GM12878 (cell line): Measurements from ENCODE around the gene SSUH2. TPM values are rescaled to one million over a fixed set of nuclear protein-coding genes. Genes with fewer than 3 reads are reported as not detected.

Experiments
- ATAC-seq: fragments of 200-7000 bp; cut with Tn5 transposase; 3 replicates; pipeline ENCODE4 v1.9.1; 2020; ENCODE audit warnings: mild to moderate bottlenecking, moderate library complexity
- BruUV-seq: library from RNA; stranded (reverse); fragments of 400-500 nt; replicated peaks from 2 replicates; lab custom pipeline; 2021; lab: Mats Ljungman, UMichigan
- CTCF ChIA-PET: fragments of 300-600 bp; sonication (Branson Sonifier 250); formaldehyde crosslinking; extraction: SDS; loops from one replicate; lab custom pipeline; 2021; ENCODE audit warnings: inconsistent platforms; lab: Yijun Ruan, JAX
- POLR2A ChIA-PET: fragments of 350-600 bp; formaldehyde crosslinking; extraction: SDS; loops from one replicate; lab custom pipeline; 2021; ENCODE audit warnings: inconsistent platforms; lab: Charles Lee
- RAD21 ChIA-PET: fragments of 300-600 bp; sonication (Branson Sonifier 250); formaldehyde crosslinking; loops from one replicate; lab custom pipeline; 2023; ENCODE audit warnings: antibody characterized with exemption; ENCODE audit not compliant: unreplicated experiment; lab: Charles Lee
- SMC1A ChIA-PET: fragments of 300-600 bp; sonication (Branson Sonifier 250); formaldehyde crosslinking; loops from one replicate; lab custom pipeline; 2023; ENCODE audit not compliant: unreplicated experiment, uncharacterized antibody; lab: Charles Lee
- DNase-seq: peaks from one replicate; pipeline ENCODE4 v3.0.0-alpha.2; 2011; ENCODE audit warnings: low read depth, low spot score
- FAIRE-seq: peaks from 3 replicates; lab custom pipeline; 2011; peaks lifted over from hg19 to GRCh38; lab: Jason Lieb, UNC
- H2AFZ ChIP-seq: 2 replicates; pipeline ENCODE4 v1.6.0; 2011; ENCODE audit warnings: low read depth, low read length, control low read depth; ENCODE audit not compliant: control insufficient read depth
- H3K27ac ChIP-seq: 2 replicates; pipeline ENCODE4 v1.5.1; 2011; ENCODE audit warnings: control low read depth; ENCODE audit not compliant: control insufficient read depth, insufficient read depth
- H3K27me3 ChIP-seq, 2 experiments: replicated peaks in 1 of 2; 2 replicates each; pipeline versions ENCODE4 v1.6.0 to v1.6.1; 2011; ENCODE audit warnings: low read length in 1 of 2; ENCODE audit not compliant: control insufficient read depth in 2 of 2, insufficient read depth in 2 of 2
- H3K36me3 ChIP-seq, 2 experiments: 2 replicates each; pipeline ENCODE4 v1.5.1; 2011; ENCODE audit warnings: low read length in 1 of 2; ENCODE audit not compliant: control insufficient read depth in 2 of 2, insufficient read depth in 2 of 2
- H3K4me1 ChIP-seq: 2 replicates; pipeline ENCODE4 v1.6.1; 2011; ENCODE audit warnings: mild to moderate bottlenecking, low read length, moderate library complexity, mixed read lengths; ENCODE audit not compliant: control insufficient read depth, insufficient read depth
- H3K4me2 ChIP-seq: 2 replicates; pipeline ENCODE4 v1.6.0; 2011; ENCODE audit warnings: control low read depth; ENCODE audit not compliant: control insufficient read depth, insufficient read depth
- H3K4me3 ChIP-seq: fragments of 200-600 bp; sonication (generic); 2 replicates; pipeline ENCODE4 v1.5.1; 2016
- H3K79me2 ChIP-seq: 2 replicates; pipeline ENCODE4 v1.6.0; 2011; ENCODE audit warnings: low read length; ENCODE audit not compliant: control insufficient read depth, insufficient read depth
- H3K9ac ChIP-seq: 2 replicates; pipeline ENCODE4 v1.8.0; 2011; ENCODE audit warnings: low read length, control low read depth, mixed read lengths; ENCODE audit not compliant: control insufficient read depth, insufficient read depth
- H3K9me3 ChIP-seq: replicated peaks from 3 replicates; pipeline ENCODE4 v1.5.1; 2011; ENCODE audit warnings: mild to moderate bottlenecking, low read length; ENCODE audit not compliant: control insufficient read depth, insufficient read depth
- H4K20me1 ChIP-seq: 2 replicates; pipeline ENCODE4 v1.6.0; 2011; ENCODE audit not compliant: control insufficient read depth, insufficient read depth
- CHD1 ChIP-seq: IDR thresholded peaks from 2 replicates; pipeline ENCODE4 v1.6.1; 2012; ENCODE audit warnings: low read depth, low read length, improper control_type of control experiment
- FOS ChIP-seq: IDR thresholded peaks from 3 replicates; pipeline ENCODE4 v1.6.1; 2011; ENCODE audit warnings: borderline replicate concordance; ENCODE audit not compliant: insufficient read length; ENCODE audit errors: extremely low read depth
- IRF4 ChIP-seq: IDR thresholded peaks from 2 replicates; pipeline ENCODE4 v1.6.1; 2011; ENCODE audit warnings: low read depth, low read length
- MXI1 ChIP-seq: fragments of 150-350 bp; IDR thresholded peaks from 2 replicates; pipeline ENCODE4 v1.6.1; 2011; ENCODE audit warnings: low read depth, mild to moderate bottlenecking, inconsistent platforms, low read length, improper control_type of control experiment
- MYB ChIP-seq: fragments of 150-350 bp; IDR thresholded peaks from 2 replicates; pipeline ENCODE4 v1.6.1; 2014; ENCODE audit warnings: mild to moderate bottlenecking, low read depth, low read length, borderline replicate concordance
- RBBP5 ChIP-seq: fragments of 200-600 bp; sonication (generic); conservative IDR thresholded peaks from 2 replicates; pipeline ENCODE4 v1.6.1; 2016
- SIX5 ChIP-seq: IDR thresholded peaks from 2 replicates; pipeline ENCODE4 v1.6.1; 2011; ENCODE audit warnings: mild to moderate bottlenecking, low read depth, low read length, moderate library complexity; ENCODE audit not compliant: severe bottlenecking
- SMAD5 ChIP-seq: IDR thresholded peaks from 2 replicates; pipeline ENCODE4 v1.6.1; 2016; ENCODE audit warnings: antibody characterized with exemption, low read depth
- SPI1 ChIP-seq: IDR thresholded peaks from 2 replicates; pipeline ENCODE4 v1.6.1; 2011; ENCODE audit warnings: low read depth, mild to moderate bottlenecking, low read length, moderate library complexity, borderline replicate concordance; ENCODE audit not compliant: insufficient read depth
- STAT3 ChIP-seq: IDR thresholded peaks from 2 replicates; pipeline ENCODE4 v1.6.1; 2011; ENCODE audit warnings: low read depth, low read length, improper control_type of control experiment
- SUPT20H ChIP-seq: IDR thresholded peaks from 2 replicates; pipeline ENCODE4 v1.6.1; 2011; ENCODE audit warnings: low read depth, mild to moderate bottlenecking, low read length, moderate library complexity, borderline replicate concordance; ENCODE audit not compliant: control insufficient read depth
- TCF7 ChIP-seq: IDR thresholded peaks from 2 replicates; pipeline ENCODE4 v1.6.1; 2014; ENCODE audit warnings: antibody characterized with exemption, borderline replicate concordance
- ZNF217 ChIP-seq: fragments of 450-650 bp; IDR thresholded peaks from 2 replicates; pipeline ENCODE4 v1.6.1; 2017; ENCODE audit warnings: antibody characterized with exemption, mild to moderate bottlenecking
- ZZZ3 ChIP-seq: IDR thresholded peaks from 2 replicates; pipeline ENCODE4 v1.6.1; 2011; ENCODE audit warnings: low read depth; ENCODE audit not compliant: control insufficient read depth, insufficient read length
- WGBS: methylation state at CpG from one replicate; pipeline ENCODE4 v1.1.6; 2016; ENCODE audit warnings: low lambda C conversion rate; ENCODE audit not compliant: insufficient replicate concordance, insufficient coverage; ENCODE audit errors: missing lambda C conversion rate; 5-methylcytosine and 5-hydroxymethylcytosine counted together
- in situ Hi-C: fragments of 300-500 bp; cut with MboI; formaldehyde crosslinking; loops from 9 replicates; pipeline ENCODE4 v1.14.3; 2018; ENCODE audit warnings: mixed read lengths
- intact Hi-C: fragments of 100-400 bp; cut with micrococcal nuclease; formaldehyde crosslinking; loops from one replicate; pipeline ENCODE4 v1.14.2; 2022; ENCODE audit not compliant: unreplicated experiment
- polyA plus RNA-seq, 11 experiments: library from polyadenylated mRNA; depleted of rRNA in 4 of 11; unstranded in 6 of 11; stranded (reverse) in 5 of 11; fragments of >200 nt; fragmentation: Nextera tagmentation in 4 of 11; fragmentation: Illumina TruSeq in 1 of 11; extraction: Ambion mirVana in 4 of 11; extraction: Trizol in 1 of 11; gene quantifications; 1 replicate in 1 of 11; 2 replicates in 10 of 11; pipeline versions ENCODE4 v1.2.1 to v1.2.3, GENCODE V29; 2011 to 2016; ENCODE audit warnings: inconsistent platforms in 2 of 11, missing spikeins in 2 of 11, low read depth in 1 of 11
- total RNA-seq, 4 experiments: library from RNA; depleted of rRNA in 3 of 4; stranded (reverse); fragments of >200 nt in 3 of 4; fragmentation: Illumina TruSeq in 1 of 4; extraction: Trizol in 1 of 4; gene quantifications; 2 replicates each; pipeline versions ENCODE4 v1.2.1 to v1.2.3, GENCODE V29; 2013 to 2021
- TF ChIP-seq, protein P1 (sequence below): fragments of 150-350 bp; IDR thresholded peaks from 2 replicates; pipeline ENCODE4 v1.6.1; 2016; ENCODE audit warnings: low read depth, low read length
- TF ChIP-seq, protein P2 (sequence below): IDR thresholded peaks from 2 replicates; pipeline ENCODE4 v1.6.1; 2011; ENCODE audit warnings: borderline replicate concordance, low read depth, mild to moderate bottlenecking, moderate library complexity, mixed read lengths, low read length; ENCODE audit not compliant: insufficient read depth; ENCODE audit errors: extremely low read length

Gene SSUH2
- total and polyA plus RNA-seq, 10 of the 15 experiments (the other 5 are each of a cell fraction or from before 2014, with no cell fraction given), result 0.09 to 0.26 TPM; not detected in 8

- Histone ChIP-seq H3K79me2 (no peaks in the 10 kb centered on the region), H3K9ac (no peak overlapping the region), H3K9me3 (no peaks in the 10 kb centered on the region), H3K27ac (no peak overlapping the region), H4K20me1 (no peaks in the 10 kb centered on the region), H3K36me3 (no peaks in the 10 kb centered on the region), H3K4me1 (0 out of 2 replicates have a peak, but pooled peaks cover 3% of the 10 kb centered on the region), H3K4me2 (no peak overlapping the region), H2AFZ (no peak overlapping the region), H3K27me3 (peaks cover 0 to 3% of the 10 kb centered on the region in 2 experiments; a peak in 1 of 4 replicates), H3K4me3 (no peak overlapping the region)
- TF ChIP-seq, protein P1, sequence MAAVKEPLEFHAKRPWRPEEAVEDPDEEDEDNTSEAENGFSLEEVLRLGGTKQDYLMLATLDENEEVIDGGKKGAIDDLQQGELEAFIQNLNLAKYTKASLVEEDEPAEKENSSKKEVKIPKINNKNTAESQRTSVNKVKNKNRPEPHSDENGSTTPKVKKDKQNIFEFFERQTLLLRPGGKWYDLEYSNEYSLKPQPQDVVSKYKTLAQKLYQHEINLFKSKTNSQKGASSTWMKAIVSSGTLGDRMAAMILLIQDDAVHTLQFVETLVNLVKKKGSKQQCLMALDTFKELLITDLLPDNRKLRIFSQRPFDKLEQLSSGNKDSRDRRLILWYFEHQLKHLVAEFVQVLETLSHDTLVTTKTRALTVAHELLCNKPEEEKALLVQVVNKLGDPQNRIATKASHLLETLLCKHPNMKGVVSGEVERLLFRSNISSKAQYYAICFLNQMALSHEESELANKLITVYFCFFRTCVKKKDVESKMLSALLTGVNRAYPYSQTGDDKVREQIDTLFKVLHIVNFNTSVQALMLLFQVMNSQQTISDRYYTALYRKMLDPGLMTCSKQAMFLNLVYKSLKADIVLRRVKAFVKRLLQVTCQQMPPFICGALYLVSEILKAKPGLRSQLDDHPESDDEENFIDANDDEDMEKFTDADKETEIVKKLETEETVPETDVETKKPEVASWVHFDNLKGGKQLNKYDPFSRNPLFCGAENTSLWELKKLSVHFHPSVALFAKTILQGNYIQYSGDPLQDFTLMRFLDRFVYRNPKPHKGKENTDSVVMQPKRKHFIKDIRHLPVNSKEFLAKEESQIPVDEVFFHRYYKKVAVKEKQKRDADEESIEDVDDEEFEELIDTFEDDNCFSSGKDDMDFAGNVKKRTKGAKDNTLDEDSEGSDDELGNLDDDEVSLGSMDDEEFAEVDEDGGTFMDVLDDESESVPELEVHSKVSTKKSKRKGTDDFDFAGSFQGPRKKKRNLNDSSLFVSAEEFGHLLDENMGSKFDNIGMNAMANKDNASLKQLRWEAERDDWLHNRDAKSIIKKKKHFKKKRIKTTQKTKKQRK, result no peak
- TF ChIP-seq IRF4, result no peak
- TF ChIP-seq, protein P2, sequence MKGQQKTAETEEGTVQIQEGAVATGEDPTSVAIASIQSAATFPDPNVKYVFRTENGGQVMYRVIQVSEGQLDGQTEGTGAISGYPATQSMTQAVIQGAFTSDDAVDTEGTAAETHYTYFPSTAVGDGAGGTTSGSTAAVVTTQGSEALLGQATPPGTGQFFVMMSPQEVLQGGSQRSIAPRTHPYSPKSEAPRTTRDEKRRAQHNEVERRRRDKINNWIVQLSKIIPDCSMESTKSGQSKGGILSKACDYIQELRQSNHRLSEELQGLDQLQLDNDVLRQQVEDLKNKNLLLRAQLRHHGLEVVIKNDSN, result no peak
- TF ChIP-seq CHD1, result no peak
- no peak for TF ChIP-seq SMAD5
- no peak for TF ChIP-seq MYB
- TF ChIP-seq SUPT20H, result no peak
- TF ChIP-seq RBBP5, result no peak
- TF ChIP-seq SIX5, result no peak
- no peak for TF ChIP-seq STAT3
- TF ChIP-seq ZNF217, result no peak
- no peak for TF ChIP-seq SPI1
- no peak for TF ChIP-seq FOS
- TF ChIP-seq MXI1, result no peak
- TF ChIP-seq ZZZ3, result no peak
- no peak for TF ChIP-seq TCF7
- ChIA-PET RAD21 (no interaction called here), POLR2A (interaction anchor here (1.6 kb wide), 1 partner anchor 31 kb away, joined by 3 read pairs; no protein-coding TSS in a partner anchor), SMC1A (interaction anchor here (4.0 kb wide), 1 partner anchor 184 kb away, joined by 20 read pairs; no protein-coding TSS in a partner anchor), CTCF (interaction anchor here (0.8 to 1.4 kb wide), 3 partner anchors 183 to 210 kb away, joined by 3 read pairs; no protein-coding TSS in a partner anchor)
- no peak for DNase-seq
- no peak for ATAC-seq
- intact Hi-C loops (loop anchor here (10.0 kb wide), 1 partner anchor 303 kb away; no protein-coding TSS in a partner anchor), in situ Hi-C loops (no loop called here)
- WGBS, result 72% methylated on average over 19 of the region's 19 CpGs
- no TSS peak for BruUV-seq
- no peak for FAIRE-seq
Measured at GRCh38 chr3:8627201-8627940, 17.2 kb downstream of the SSUH2 start.
